SK-N-SH (cell line): ENCODE measurements around the gene STXBP1. TPM values are rescaled to one million over a fixed set of nuclear protein-coding genes. Genes with fewer than 3 reads are reported as not detected.

Experiments
- CTCF ChIA-PET: fragments of 300-600, 350-600 bp; formaldehyde crosslinking; extraction: SDS; loops from one replicate; lab custom pipeline; 2021; lab: Yijun Ruan, JAX
- POLR2A ChIA-PET: fragments of 350-600 bp; sonication (Branson Sonifier 250); formaldehyde crosslinking; extraction: SDS; loops from one replicate; lab custom pipeline; 2020; ENCODE audit warnings: antibody characterized with exemption, inconsistent platforms; lab: Yijun Ruan, JAX
- DNase-seq: peaks from one replicate; pipeline ENCODE4 v3.0.0; 2012
- H2AFZ ChIP-seq: fragments of 200-600 bp; sonication (generic); 2 replicates; pipeline ENCODE4 v1.8.1; 2016; ENCODE audit warnings: antibody characterized with exemption, mild to moderate bottlenecking, low read depth
- H3F3A ChIP-seq: fragments of 200-600 bp; sonication (generic); replicated peaks from 2 replicates; pipeline ENCODE3; 2016; ENCODE audit warnings: antibody characterized with exemption, mild to moderate bottlenecking; ENCODE audit not compliant: insufficient read depth
- H3K27ac ChIP-seq, 2 experiments: fragments of 200-500 bp in 1 of 2; fragments of 200-600 bp in 1 of 2; sonication (Bioruptor generic) in 1 of 2; sonication (generic), shearing (Covaris generic) in 1 of 2; 2 replicates each; pipeline versions ENCODE4 v1.5.1 to v1.6.1; 2014 to 2016; ENCODE audit warnings: low read depth in 2 of 2, inconsistent platforms in 1 of 2, low read length in 1 of 2, mild to moderate bottlenecking in 1 of 2, mixed read lengths in 1 of 2
- H3K27me3 ChIP-seq: fragments of 200-600 bp; sonication (generic), shearing (Covaris generic); 2 replicates; pipeline ENCODE4 v1.6.1; 2016; ENCODE audit warnings: mixed run types; ENCODE audit not compliant: insufficient read depth
- H3K36me3 ChIP-seq, 2 experiments: fragments of 200-500 bp in 1 of 2; fragments of 200-600 bp in 1 of 2; sonication (Bioruptor generic) in 1 of 2; sonication (generic) in 1 of 2; replicated peaks in 1 of 2; 2 replicates each; pipeline versions ENCODE3 to v1.5.1; 2014 to 2016; ENCODE audit warnings: low read length in 1 of 2, mild to moderate bottlenecking in 1 of 2; ENCODE audit not compliant: insufficient read depth in 2 of 2, control insufficient read depth in 1 of 2
- H3K4me1 ChIP-seq, 2 experiments: fragments of 200-500 bp in 1 of 2; fragments of 200-600 bp in 1 of 2; sonication (Bioruptor generic) in 1 of 2; sonication (generic), shearing (Covaris generic) in 1 of 2; 2 replicates each; pipeline versions ENCODE4 v1.5.1 to v1.6.1; 2014 to 2016; ENCODE audit warnings: low read depth in 1 of 2, low read length in 1 of 2, mixed run types in 1 of 2; ENCODE audit not compliant: insufficient read depth in 2 of 2, control insufficient read depth in 1 of 2
- H3K4me2 ChIP-seq: fragments of 200-600 bp; sonication (generic), shearing (Covaris generic); 2 replicates; pipeline ENCODE4 v1.6.1; 2017; ENCODE audit warnings: mixed run types
- H3K4me3 ChIP-seq, 2 experiments: fragments of 200-500 bp in 1 of 2; fragments of 200-600 bp in 1 of 2; sonication (Bioruptor generic) in 1 of 2; sonication (generic), shearing (Covaris generic) in 1 of 2; 2 replicates each; pipeline versions ENCODE4 v1.5.1 to v1.8.1; 2014 to 2016; ENCODE audit warnings: low read depth in 2 of 2, inconsistent platforms in 1 of 2, low read length in 1 of 2, mild to moderate bottlenecking in 1 of 2, mixed read lengths in 1 of 2, moderate library complexity in 1 of 2
- H3K79me2 ChIP-seq: fragments of 200-600 bp; sonication (generic); 2 replicates; pipeline ENCODE4 v1.8.1; 2017; ENCODE audit warnings: mild to moderate bottlenecking; ENCODE audit not compliant: insufficient read depth
- H3K9ac ChIP-seq: fragments of 200-600 bp; sonication (generic); 2 replicates; pipeline ENCODE4 v1.6.1; 2017; ENCODE audit warnings: mixed run types
- H3K9me2 ChIP-seq: fragments of 200-600 bp; sonication (generic); 2 replicates; pipeline ENCODE4 v1.6.1; 2017; ENCODE audit warnings: mixed run types
- H3K9me3 ChIP-seq: fragments of 200-600 bp; sonication (generic); 2 replicates; pipeline ENCODE4 v1.6.1; 2017; ENCODE audit warnings: mixed run types, mild to moderate bottlenecking, moderate library complexity
- H4K20me1 ChIP-seq: fragments of 200-600 bp; sonication (generic); 2 replicates; pipeline ENCODE4 v1.6.1; 2017; ENCODE audit warnings: mild to moderate bottlenecking, mixed run types; ENCODE audit not compliant: insufficient read depth
- ELF1 ChIP-seq: IDR thresholded peaks from 2 replicates; pipeline ENCODE4 v1.4.0; 2012
- EP300 ChIP-seq, 2 experiments: IDR thresholded peaks; 2 replicates each; pipeline versions ENCODE4 v1.4.0 to v1.6.1; 2012; ENCODE audit warnings: borderline replicate concordance in 1 of 2, low read depth in 1 of 2, low read length in 1 of 2
- EZH2phosphoT487 ChIP-seq: fragments of 200-600 bp; sonication (generic); IDR thresholded peaks from 2 replicates; pipeline ENCODE4 v1.6.1; 2017; ENCODE audit warnings: low read depth, mixed run types, mild to moderate bottlenecking, antibody characterized with exemption, moderate library complexity, borderline replicate concordance
- FOSL2 ChIP-seq: IDR thresholded peaks from 2 replicates; pipeline ENCODE4 v1.4.0; 2012; ENCODE audit warnings: low read depth, mild to moderate bottlenecking, moderate library complexity, borderline replicate concordance
- GABPA ChIP-seq: IDR thresholded peaks from 2 replicates; pipeline ENCODE4 v1.4.0; 2012; ENCODE audit warnings: low read depth, mild to moderate bottlenecking
- MEF2A ChIP-seq: IDR thresholded peaks from 2 replicates; pipeline ENCODE4 v1.4.0; 2012; ENCODE audit warnings: low read depth, borderline replicate concordance
- MXI1 ChIP-seq: IDR thresholded peaks from 2 replicates; pipeline ENCODE4 v1.6.1; 2012; ENCODE audit warnings: mild to moderate bottlenecking, low read depth, low read length, improper control_type of control experiment
- NFIC ChIP-seq: IDR thresholded peaks from 2 replicates; pipeline ENCODE4 v1.4.0; 2012; ENCODE audit warnings: borderline replicate concordance
- RCOR1 ChIP-seq: fragments of 150-350 bp; IDR thresholded peaks from 2 replicates; pipeline ENCODE4 v1.6.1; 2017; ENCODE audit warnings: antibody characterized with exemption, low read length
- SIN3A ChIP-seq: IDR thresholded peaks from 2 replicates; pipeline ENCODE4 v1.6.1; 2012; ENCODE audit warnings: low read depth, mild to moderate bottlenecking, low read length, moderate library complexity, borderline replicate concordance
- SMC3 ChIP-seq: IDR thresholded peaks from 2 replicates; pipeline ENCODE4 v1.6.1; 2012; ENCODE audit warnings: low read depth, low read length, improper control_type of control experiment
- TAF1 ChIP-seq: IDR thresholded peaks from 2 replicates; pipeline ENCODE4 v1.6.1; 2012; ENCODE audit warnings: low read depth, mild to moderate bottlenecking, low read length, moderate library complexity, borderline replicate concordance
- YY1 ChIP-seq: IDR thresholded peaks from 2 replicates; pipeline ENCODE4 v1.4.0; 2012; ENCODE audit warnings: low read depth, mild to moderate bottlenecking
- WGBS: methylation state at CpG from one replicate; pipeline ENCODE4 v1.1.6; 2017; ENCODE audit warnings: low lambda C conversion rate; 5-methylcytosine and 5-hydroxymethylcytosine counted together
- polyA plus RNA-seq, 3 experiments: library from polyadenylated mRNA; depleted of rRNA; stranded (reverse); fragments of >200 nt; gene quantifications; 2 replicates each; pipeline ENCODE4 v1.2.3, GENCODE V29; 2012
- TF ChIP-seq, protein P1 (sequence below): fragments of 200-600 bp; sonication (generic); IDR thresholded peaks from 2 replicates; pipeline ENCODE4 v1.6.1; 2017; ENCODE audit warnings: antibody characterized with exemption, mild to moderate bottlenecking, moderate library complexity
- TF ChIP-seq, protein P2 (sequence below): IDR thresholded peaks from 2 replicates; pipeline ENCODE4 v1.4.0; 2012; ENCODE audit warnings: low read depth, borderline replicate concordance
- TF ChIP-seq, protein P3 (sequence below): fragments of 150-350 bp; IDR thresholded peaks from 2 replicates; pipeline ENCODE4 v1.6.1; 2017; ENCODE audit warnings: antibody characterized with exemption, low read length, low read depth, borderline replicate concordance

Gene STXBP1
- polyA plus RNA-seq, 1 of the 3 experiments (the other 2 are of a cell fraction): 44.3 TPM

DNA sequence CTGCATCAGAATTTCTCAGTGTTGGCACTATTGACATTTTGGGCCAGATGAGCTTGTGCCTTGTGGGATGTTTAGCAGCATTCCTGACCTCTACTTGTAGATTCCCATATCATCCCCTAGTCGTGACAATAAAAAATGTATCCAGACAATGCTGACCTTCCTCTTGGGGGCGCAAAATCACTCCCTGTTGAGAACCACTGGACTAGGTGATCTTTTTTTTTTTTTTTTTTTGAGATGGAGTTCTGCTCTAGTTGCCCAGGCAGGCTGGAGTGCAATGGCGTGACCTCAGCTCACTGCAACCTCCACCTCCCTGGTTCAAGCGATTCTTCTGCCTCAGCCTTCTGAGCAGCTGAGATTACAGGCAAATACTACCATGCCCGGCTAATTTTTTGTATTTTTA, 22.6 kb downstream of the STXBP1 start (continued):
- TF ChIP-seq EP300 (IDR thresholded peaks at IDR 0.05; ENCODE audit: borderline replicate concordance in 1 of 2, low read depth in 1 of 2, low read length in 1 of 2) (no peak), TAF1 (no peak), YY1 (no peak), NFIC (no peak)
- TF ChIP-seq, protein P1, sequence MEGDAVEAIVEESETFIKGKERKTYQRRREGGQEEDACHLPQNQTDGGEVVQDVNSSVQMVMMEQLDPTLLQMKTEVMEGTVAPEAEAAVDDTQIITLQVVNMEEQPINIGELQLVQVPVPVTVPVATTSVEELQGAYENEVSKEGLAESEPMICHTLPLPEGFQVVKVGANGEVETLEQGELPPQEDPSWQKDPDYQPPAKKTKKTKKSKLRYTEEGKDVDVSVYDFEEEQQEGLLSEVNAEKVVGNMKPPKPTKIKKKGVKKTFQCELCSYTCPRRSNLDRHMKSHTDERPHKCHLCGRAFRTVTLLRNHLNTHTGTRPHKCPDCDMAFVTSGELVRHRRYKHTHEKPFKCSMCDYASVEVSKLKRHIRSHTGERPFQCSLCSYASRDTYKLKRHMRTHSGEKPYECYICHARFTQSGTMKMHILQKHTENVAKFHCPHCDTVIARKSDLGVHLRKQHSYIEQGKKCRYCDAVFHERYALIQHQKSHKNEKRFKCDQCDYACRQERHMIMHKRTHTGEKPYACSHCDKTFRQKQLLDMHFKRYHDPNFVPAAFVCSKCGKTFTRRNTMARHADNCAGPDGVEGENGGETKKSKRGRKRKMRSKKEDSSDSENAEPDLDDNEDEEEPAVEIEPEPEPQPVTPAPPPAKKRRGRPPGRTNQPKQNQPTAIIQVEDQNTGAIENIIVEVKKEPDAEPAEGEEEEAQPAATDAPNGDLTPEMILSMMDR: peak; percentile 15; the same call in 1 of the 2 replicates
- TF ChIP-seq, all 33 proteins: peak for 3

DNA sequence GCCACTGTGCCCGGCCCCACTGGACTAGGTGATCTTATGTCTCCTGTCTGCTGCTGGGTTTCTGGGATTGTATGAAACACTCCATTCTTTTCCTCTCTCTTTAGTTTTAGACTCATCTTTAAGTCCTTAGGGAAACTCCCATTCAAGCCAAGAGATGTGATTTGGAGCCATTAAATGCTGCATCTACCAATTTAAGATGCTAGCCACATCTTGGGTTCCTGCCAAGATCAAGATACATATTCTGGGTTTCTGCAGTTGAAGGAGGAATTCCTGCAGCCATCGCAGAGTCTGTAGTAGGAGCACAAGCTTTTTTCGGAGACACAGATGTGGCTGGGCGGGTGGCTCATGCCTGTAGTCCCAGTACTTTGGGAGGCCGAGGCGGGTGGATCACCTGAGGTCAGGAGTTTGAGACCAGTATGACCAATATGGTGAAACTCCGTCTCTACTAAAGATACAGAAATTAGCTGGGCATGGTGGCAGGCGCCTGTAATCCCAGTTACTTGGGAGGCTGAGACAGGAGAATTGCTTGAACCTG, 23.2 kb downstream of the STXBP1 start:
- Histone ChIP-seq H3K4me2 (no peak overlapping the region), H3K27ac (no peak overlapping the region), H3K4me3 (no peak overlapping the region), H4K20me1 (peaks cover 5% of the 10 kb centered on the region; the same call in 1 of the 2 replicates), H2AFZ (no peak overlapping the region), H3F3A (peaks cover 5% of the 10 kb centered on the region), H3K27me3 (no peaks in the 10 kb centered on the region), H3K79me2 (peaks cover 18% of the 10 kb centered on the region; the same call in 1 of the 2 replicates), H3K9me3 (no peaks in the 10 kb centered on the region), H3K4me1 (peaks cover 4 to 12% of the 10 kb centered on the region in 2 experiments; a peak in 2 of 4 replicates), H3K9me2 (no peaks in the 10 kb centered on the region), H3K9ac (no peak overlapping the region), H3K36me3 (no peaks in the 10 kb centered on the region)
- TF ChIP-seq MEF2A: no peak
- no peak for TF ChIP-seq ELF1
- TF ChIP-seq, protein P2, sequence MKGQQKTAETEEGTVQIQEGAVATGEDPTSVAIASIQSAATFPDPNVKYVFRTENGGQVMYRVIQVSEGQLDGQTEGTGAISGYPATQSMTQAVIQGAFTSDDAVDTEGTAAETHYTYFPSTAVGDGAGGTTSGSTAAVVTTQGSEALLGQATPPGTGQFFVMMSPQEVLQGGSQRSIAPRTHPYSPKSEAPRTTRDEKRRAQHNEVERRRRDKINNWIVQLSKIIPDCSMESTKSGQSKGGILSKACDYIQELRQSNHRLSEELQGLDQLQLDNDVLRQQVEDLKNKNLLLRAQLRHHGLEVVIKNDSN: no peak
- TF ChIP-seq, protein P3, sequence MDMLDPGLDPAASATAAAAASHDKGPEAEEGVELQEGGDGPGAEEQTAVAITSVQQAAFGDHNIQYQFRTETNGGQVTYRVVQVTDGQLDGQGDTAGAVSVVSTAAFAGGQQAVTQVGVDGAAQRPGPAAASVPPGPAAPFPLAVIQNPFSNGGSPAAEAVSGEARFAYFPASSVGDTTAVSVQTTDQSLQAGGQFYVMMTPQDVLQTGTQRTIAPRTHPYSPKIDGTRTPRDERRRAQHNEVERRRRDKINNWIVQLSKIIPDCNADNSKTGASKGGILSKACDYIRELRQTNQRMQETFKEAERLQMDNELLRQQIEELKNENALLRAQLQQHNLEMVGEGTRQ: no peak
- TF ChIP-seq SIN3A: no peak
- no peak for TF ChIP-seq SMC3
- TF ChIP-seq MXI1: no peak
- no peak for TF ChIP-seq RCOR1
- no peak for TF ChIP-seq EZH2phosphoT487
- no peak for TF ChIP-seq YY1
- TF ChIP-seq GABPA: no peak
- TF ChIP-seq TAF1: no peak
- no peak for TF ChIP-seq FOSL2
- WGBS: 96% methylated on average over 8 of the region's 8 CpGs
- CTCF ChIA-PET: interaction anchor here (1.2 to 1.6 kb wide), 3 partner anchors 8 to 99 kb away, joined by 3 to 5 read pairs (median 4); partner anchors contain the start of gene TOR2A
- POLR2A ChIA-PET: interaction anchor here (0.6 kb wide), 1 partner anchor 27 kb away, joined by 3 read pairs; no protein-coding TSS in a partner anchor
- DNase-seq: no peak
